ENCODE data around the gene POC1A. TPM values are rescaled to one million over a fixed set of nuclear protein-coding genes. Genes with fewer than 3 reads are reported as not detected.

POC1A gene
- total and polyA plus RNA-seq, 3 donors from 2014 or later: 16.7 to 36.1 (median 21.7) TPM

DNA sequence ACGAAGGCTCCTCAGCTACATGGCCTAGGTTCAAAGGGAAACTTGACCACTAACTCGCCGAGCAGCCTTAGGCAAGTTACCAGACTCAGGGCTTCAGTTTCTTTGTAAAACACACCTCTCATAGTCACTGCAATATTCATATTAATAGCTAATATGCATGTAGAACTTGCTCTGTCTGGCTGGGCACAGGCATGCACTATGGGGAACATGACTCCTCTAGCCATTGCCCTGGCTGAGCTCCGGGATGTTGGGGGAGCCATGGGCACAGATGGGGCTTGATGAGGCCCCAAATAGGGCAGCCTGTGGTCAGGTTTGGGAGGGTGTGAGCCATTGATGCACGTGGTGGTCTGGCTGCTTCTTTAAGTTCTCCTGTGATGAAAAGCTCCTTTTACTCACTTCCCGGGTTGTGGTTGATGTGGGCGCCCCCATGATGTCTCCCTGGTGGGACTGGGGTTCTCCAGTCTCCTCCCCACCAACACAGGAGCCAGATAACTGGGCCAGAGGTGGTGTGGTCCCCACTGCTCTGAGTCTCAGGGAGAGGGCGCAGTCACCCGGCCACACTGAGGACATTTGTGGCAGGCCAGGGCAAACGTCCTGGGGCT lies 68.4 kb downstream of the POC1A start:
- intact Hi-C loops (cut with DNase I; ENCODE audit: low total_unique reads): no loop called here
- Histone ChIP-seq H3K4me1 (peaks cover 33% of the 10 kb centered on the region), H3K36me3 (ENCODE audit: low read depth, missing control alignments) (no peaks in the 10 kb centered on the region), H3K27me3 (no peaks in the 10 kb centered on the region), H3K9me3 (no peaks in the 10 kb centered on the region), H3K4me3 (no peak overlapping the region), H3K27ac (no peak overlapping the region)
- DNase-seq: no peak
- WGBS, 2 donors: 87 to 94% methylated on average over 3 to 10 of the region's 10 CpGs
- TF ChIP-seq, protein P1, sequence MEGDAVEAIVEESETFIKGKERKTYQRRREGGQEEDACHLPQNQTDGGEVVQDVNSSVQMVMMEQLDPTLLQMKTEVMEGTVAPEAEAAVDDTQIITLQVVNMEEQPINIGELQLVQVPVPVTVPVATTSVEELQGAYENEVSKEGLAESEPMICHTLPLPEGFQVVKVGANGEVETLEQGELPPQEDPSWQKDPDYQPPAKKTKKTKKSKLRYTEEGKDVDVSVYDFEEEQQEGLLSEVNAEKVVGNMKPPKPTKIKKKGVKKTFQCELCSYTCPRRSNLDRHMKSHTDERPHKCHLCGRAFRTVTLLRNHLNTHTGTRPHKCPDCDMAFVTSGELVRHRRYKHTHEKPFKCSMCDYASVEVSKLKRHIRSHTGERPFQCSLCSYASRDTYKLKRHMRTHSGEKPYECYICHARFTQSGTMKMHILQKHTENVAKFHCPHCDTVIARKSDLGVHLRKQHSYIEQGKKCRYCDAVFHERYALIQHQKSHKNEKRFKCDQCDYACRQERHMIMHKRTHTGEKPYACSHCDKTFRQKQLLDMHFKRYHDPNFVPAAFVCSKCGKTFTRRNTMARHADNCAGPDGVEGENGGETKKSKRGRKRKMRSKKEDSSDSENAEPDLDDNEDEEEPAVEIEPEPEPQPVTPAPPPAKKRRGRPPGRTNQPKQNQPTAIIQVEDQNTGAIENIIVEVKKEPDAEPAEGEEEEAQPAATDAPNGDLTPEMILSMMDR (IDR thresholded peaks at IDR 0.05): no peak
- no peak for TF ChIP-seq POLR2A (IDR thresholded peaks at IDR 0.05)

GRCh38 chr3:52084954-52085680 lies 69.1 kb downstream of the POC1A start:
- DNase-seq: no peak
- WGBS, 2 donors: 96 to 97% methylated on average over 12 to 13 of the region's 13 CpGs
- intact Hi-C loops (cut with DNase I; ENCODE audit: low total_unique reads): no loop called here
- TF ChIP-seq, protein P1 (IDR thresholded peaks at IDR 0.05): no peak
- TF ChIP-seq POLR2A (IDR thresholded peaks at IDR 0.05): no peak
- no peaks in the 10 kb centered on the region for H3K27me3 ChIP-seq
- H3K9me3 ChIP-seq: no peaks in the 10 kb centered on the region
- no peaks in the 10 kb centered on the region for H3K36me3 ChIP-seq (ENCODE audit: low read depth, missing control alignments)
- H3K4me3 ChIP-seq: no peak overlapping the region
- H3K4me1 ChIP-seq: peaks cover 26% of the 10 kb centered on the region
- H3K27ac ChIP-seq: no peak overlapping the region

- Histone ChIP-seq H3K4me1 (peaks cover 19% of the 10 kb centered on the region), H3K27ac (no peak overlapping the region), H3K9me3 (no peaks in the 10 kb centered on the region), H3K27me3 (no peaks in the 10 kb centered on the region), H3K4me3 (no peak overlapping the region), H3K36me3 (ENCODE audit: low read depth, missing control alignments) (no peaks in the 10 kb centered on the region)
- TF ChIP-seq, protein P1 (IDR thresholded peaks at IDR 0.05): no peak
- TF ChIP-seq POLR2A (IDR thresholded peaks at IDR 0.05): no peak
- WGBS, 2 donors: 95 to 97% methylated on average over 9 of the region's 9 CpGs
- intact Hi-C loops (cut with DNase I; ENCODE audit: low total_unique reads): no loop called here
- no peak for DNase-seq
Observed at GRCh38 chr3:52084216-52084945, 69.8 kb downstream of the POC1A start.

DNA sequence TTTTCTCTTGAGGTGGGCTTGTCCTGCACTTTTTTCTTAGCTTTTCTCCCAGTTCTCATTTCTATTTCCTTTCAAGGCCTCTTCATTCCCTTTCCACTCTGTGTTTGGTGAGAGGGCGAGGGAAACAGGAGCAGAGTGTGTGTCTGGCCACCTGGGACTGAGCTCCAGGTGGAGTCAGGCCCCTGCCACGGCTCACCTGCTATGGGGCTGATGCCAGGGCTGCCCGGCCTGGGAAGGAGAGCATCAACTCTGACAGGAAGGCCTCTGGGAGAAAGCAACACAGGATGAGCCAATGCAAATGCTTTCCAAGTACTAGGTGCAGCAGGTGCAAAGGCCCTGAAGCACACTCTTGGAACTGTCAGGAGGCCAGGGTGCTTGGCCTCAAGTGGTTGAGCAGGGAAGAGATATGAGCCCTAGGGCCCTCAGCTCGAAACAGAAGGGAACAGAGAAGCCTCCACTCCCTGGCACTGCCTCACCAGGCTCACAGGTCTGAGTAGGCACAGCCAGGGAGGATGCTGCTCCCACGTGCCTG lies 70.6 kb downstream of the POC1A start:
- DNase-seq: no peak
- H3K36me3 ChIP-seq (ENCODE audit: low read depth, missing control alignments): no peaks in the 10 kb centered on the region
- intact Hi-C loops (cut with DNase I; ENCODE audit: low total_unique reads): no loop called here
- H3K4me3 ChIP-seq: no peak overlapping the region
- no peaks in the 10 kb centered on the region for H3K27me3 ChIP-seq
- peaks cover 11% of the 10 kb centered on the region for H3K4me1 ChIP-seq
- no peak overlapping the region for H3K27ac ChIP-seq
- TF ChIP-seq, protein P1 (IDR thresholded peaks at IDR 0.05): no peak
- TF ChIP-seq POLR2A (IDR thresholded peaks at IDR 0.05): no peak
- 91 to 93% methylated on average over 3 to 5 of the region's 5 CpGs for WGBS, 2 donors
- H3K9me3 ChIP-seq: no peaks in the 10 kb centered on the region

Measured in testis (tissue), 3 donors.